ENCODE measurements around the gene HACD4.

GRCh38 chr9:21037278-21037677, 5.8 kb upstream of the HACD4 start:
- TF ChIP-seq, protein P1, sequence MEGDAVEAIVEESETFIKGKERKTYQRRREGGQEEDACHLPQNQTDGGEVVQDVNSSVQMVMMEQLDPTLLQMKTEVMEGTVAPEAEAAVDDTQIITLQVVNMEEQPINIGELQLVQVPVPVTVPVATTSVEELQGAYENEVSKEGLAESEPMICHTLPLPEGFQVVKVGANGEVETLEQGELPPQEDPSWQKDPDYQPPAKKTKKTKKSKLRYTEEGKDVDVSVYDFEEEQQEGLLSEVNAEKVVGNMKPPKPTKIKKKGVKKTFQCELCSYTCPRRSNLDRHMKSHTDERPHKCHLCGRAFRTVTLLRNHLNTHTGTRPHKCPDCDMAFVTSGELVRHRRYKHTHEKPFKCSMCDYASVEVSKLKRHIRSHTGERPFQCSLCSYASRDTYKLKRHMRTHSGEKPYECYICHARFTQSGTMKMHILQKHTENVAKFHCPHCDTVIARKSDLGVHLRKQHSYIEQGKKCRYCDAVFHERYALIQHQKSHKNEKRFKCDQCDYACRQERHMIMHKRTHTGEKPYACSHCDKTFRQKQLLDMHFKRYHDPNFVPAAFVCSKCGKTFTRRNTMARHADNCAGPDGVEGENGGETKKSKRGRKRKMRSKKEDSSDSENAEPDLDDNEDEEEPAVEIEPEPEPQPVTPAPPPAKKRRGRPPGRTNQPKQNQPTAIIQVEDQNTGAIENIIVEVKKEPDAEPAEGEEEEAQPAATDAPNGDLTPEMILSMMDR (IDR thresholded peaks at IDR 0.05; ENCODE audit: low read length) = no peak
- TF ChIP-seq EZH2 (optimal IDR thresholded peaks at IDR 0.05; ENCODE audit: low read depth, low read length) = no peak

Measured in MM.1S (cell line).